ENCODE measurements around the gene APLF.

The APLF gene

DNA sequence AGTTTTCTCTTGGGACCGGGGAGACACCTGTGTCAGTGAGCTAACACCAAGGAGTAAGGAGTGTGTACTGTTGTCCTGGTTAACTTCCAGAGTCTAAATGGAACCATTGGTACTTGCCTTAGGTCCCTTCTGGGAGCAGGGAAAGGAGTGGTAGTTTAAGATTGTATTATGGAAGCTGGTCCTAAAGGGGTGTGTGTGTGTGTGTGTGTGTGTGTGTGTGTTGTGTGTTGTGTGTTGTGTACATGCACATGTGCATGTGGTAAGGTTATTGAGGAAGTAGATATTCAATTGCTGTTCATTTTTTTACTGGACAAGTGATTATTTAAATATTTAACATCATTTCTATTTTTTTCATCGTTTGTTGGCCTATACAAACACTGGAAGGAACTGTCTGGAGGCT, 1.4 kb downstream of the APLF start:
- no peak for DNase-seq (ENCODE audit: low spot score)
- TF ChIP-seq CTCF (IDR thresholded peaks at IDR 0.05; ENCODE audit: extremely low read depth, missing control alignments): no peak

- no peak for DNase-seq (ENCODE audit: low spot score)
- no peak for TF ChIP-seq CTCF (IDR thresholded peaks at IDR 0.05; ENCODE audit: extremely low read depth, missing control alignments)
These were observed 2.5 kb downstream of the APLF start for GRCh38 chr2:68469935-68470334.

DNA sequence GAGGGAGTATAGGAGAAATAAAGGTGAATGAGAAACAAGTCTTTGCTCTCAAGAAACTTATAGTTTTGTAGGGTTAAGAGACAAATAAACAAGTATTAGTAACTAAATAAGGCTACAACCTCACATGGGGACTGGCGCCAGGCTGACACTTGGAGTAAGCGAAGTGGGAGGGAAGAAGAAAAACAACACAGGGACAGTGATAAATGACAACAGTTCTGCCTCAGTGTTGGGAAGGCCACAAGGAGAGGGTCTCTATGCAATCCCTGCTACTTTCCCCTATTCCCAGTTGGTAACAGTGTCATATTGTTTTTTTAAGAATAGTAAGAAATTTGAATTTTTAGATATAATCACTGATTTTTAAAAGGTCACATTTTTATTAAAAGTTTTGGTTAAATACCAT, 4.0 kb downstream of the APLF start:
- no peak for TF ChIP-seq CTCF (IDR thresholded peaks at IDR 0.05; ENCODE audit: extremely low read depth, missing control alignments)
- no peak for DNase-seq (ENCODE audit: low spot score)

- TF ChIP-seq CTCF (IDR thresholded peaks at IDR 0.05; ENCODE audit: extremely low read depth, missing control alignments): no peak
These were observed 5.5 kb downstream of the APLF start for GRCh38 chr2:68472796-68473414.

GRCh38 chr2:68475110-68475509, 7.7 kb downstream of the APLF start:
- TF ChIP-seq CTCF (IDR thresholded peaks at IDR 0.05; ENCODE audit: extremely low read depth, missing control alignments): no peak
- DNase-seq (ENCODE audit: low spot score): no peak

More at GRCh38 chr2:68472796-68473414, 5.5 kb downstream of the APLF start:
- DNase-seq (ENCODE audit: low spot score): no peak

GRCh38 chr2:68475576-68475975, 8.2 kb downstream of the APLF start:
- no peak for DNase-seq (ENCODE audit: low spot score)
- TF ChIP-seq CTCF (IDR thresholded peaks at IDR 0.05; ENCODE audit: extremely low read depth, missing control alignments): no peak

DNA sequence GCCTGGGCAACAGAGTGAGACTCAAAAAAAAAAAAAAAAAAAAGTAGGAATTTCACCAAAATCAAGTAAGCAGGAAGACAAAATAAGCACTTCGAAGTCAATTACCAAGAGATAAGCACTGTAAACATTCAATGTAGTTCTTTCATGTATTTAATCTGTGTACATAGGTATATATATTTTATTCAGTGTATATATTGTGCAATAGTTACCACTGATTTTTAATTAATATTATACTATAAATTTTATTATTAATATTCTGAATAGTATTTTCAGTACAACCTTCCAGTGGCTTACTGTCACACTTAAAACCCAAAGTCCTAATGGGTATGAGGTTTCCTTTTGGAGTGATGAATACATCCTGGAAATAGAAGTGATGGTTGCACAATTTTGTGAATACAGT, 9.1 kb downstream of the APLF start:
- TF ChIP-seq CTCF (IDR thresholded peaks at IDR 0.05; ENCODE audit: extremely low read depth, missing control alignments): no peak
- no peak for DNase-seq (ENCODE audit: low spot score)

All from GM20000 (cell line).